ENCODE results near the gene SGMS1.

SGMS1 gene

DNA sequence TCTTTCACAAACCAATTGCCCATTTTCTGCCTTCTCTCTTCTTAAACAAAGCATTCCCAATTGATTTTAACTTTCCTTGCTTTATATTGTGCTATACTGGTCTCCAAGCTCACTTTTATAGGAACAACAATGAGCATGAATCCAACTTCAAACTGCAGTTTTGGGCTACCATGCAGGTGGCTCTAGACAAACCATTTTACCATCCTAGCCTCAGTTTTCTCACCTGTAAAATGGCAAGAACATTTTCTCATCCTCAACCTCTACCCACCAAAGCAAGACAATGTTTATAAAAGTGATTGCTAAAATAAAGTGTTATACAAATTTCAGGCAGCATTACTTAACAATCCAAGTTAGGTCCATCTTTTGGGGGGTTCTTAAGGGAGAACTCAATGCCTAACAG is 305.6 kb downstream of the SGMS1 start:
- DNase-seq, result no peak

DNA sequence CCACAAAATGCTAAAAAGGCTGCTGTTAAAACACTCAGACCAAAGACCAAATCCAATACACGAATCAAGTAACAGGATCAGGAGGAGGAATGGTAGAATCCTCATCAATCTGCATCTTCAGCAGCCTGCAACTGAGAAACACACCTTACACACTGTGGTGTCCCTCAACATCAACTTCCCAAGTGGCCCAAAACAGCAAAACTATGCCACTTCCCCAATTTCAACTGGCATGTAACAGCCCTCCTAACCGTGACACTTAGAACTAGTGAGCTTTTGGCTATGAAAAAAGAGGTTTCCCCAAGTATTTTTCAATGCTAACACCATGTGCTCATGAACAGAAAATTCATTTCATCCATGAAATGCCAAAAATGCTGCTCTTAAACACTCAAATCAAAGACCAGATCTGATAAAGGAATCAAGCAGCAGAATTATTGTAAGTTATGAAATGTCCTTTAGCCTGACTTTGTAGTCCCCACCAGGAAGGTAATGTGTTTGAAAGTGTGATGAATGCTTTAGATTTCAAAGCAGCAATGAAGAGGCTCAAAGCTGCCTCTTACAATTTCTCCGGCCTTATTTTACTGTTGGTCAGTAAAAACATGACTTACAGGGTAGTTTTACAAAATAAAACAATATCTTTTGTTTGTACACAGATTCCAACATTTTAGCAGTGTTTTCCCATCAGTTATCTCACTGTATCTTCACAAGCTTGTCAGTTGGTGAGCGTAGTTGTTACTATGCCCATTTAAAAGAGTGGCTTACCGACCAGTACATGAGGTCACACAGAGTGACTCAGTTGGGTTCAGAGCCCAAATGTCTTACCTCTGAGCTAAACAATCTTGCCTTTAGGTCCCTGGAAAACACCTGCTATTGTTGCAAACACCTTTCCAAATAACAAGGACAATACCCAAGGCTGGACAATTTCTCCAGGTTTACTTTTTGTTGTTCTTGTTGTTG is 306.8 kb downstream of the SGMS1 start:
- no peak for DNase-seq

DNA sequence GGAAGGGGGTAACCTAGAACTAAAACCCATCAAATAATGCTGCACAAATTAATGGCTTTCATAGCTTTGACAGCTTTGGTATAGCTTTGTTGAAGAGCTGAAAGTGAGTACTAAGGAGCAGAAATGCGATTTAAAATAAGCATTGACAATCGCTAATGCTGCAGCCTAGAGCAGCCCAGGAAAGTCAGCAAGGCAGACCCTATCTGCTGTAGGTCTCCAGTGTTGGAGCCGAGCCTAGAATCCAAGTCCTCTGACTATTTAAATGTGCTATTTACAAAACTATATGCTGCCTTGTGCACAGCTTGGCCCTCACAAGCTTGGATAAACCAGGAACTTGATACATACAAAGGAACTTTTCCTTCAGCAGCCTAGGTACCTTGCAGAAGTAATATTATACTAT is 307.6 kb downstream of the SGMS1 start:
- no peak for DNase-seq

DNA sequence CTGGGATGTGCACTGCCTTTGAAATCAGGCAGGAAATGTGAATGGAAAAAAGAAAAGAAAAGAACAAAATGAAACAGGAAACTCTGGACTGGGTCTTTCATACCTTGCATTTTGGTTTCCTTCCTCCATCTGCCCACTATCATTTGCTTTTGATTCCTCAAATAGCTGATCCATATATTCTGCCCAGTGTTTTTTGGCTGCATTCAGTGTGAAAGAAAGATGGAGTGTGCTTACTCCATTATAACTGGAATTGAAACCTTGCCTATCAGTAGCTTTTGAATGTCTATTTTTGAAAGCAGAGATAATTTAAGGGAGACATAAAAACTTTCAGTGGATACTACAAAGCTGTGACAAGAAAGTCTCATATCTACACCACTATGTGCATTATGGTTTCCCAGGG is 308.3 kb downstream of the SGMS1 start:
- DNase-seq, result no peak

DNA sequence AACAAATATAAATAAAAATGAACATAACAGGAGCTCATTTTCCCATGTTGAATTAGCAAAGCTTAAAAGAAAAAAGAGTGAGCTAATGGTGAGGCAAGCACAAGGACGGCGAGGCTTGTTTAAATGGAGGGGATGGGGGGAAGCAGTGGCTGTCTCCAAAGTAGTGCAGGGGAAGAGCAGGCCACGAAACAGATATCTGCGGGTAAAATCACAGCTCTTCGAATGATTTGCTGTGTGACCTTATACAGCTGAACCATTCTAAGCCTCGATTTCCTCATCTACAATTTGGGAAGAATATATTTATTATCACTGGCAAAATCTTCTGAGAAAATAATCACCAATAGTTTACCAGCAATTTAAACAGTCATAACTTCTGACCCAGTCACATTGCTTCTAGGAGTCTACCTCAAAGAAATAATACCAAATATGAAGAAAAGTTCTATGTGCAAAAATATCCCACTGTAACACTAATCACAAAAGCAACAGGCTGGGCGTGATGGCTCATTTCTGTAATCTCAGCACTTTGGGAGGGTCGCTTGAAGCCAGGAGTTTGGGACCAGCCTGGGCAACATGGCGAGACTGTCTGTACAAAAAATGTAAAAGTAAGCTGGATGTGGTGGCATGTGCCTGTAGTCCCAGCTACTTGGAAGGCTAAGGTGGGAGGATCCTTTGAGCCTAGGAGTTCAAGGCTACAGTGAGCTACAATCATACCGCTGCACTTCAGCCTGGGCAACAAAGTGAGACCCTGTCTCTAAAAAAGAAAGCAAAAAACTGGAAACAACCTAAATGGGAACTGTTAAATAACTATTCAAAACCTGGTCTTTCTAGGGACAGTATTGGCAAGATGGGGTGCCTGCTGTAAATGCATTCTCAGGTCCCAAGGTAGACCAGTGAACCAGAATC is 309.3 kb downstream of the SGMS1 start:
- no peak for DNase-seq

DNA sequence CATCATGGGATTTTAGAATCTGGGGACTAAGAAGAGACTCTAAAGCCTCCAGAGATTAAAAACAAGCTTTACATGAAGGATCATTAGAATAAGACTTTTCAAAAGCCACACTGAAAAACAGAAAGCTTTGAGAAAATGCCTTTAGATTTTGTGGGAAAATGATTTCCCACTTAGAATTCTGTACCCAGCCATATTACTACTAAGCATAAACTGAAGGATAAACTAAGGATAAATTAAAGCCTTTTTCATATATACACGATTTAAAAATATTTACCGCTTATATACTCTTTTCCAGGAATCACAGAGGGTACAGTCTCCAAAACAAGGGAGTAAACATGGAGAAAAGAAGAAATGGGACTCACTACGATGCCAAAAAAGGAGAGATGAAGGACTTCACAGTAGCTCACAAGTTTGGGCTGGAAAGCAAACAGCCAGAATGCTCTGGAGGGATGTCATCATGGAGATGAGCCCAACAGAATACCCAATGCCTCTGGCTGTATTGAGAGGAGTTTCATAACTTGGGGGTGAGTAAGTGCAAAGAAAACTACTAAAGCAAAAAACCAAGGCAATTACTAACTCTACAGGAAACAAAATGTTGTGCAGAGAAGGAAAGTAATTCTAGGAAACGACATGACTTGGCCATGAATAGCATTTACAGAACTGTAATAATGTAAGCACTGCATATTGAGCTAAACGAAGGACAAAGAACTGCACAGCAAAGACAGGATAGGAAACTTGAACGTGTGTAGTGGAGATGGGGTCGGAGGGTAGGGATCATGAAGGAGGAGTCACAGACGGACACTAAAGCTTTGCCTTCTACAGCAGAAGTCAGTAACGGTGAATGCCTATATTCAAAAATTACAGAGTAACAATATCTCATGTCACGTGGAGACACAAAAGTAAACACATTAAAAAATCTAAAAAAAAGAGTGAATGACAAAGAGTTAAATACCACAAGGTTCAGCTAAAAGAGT is 311.0 kb downstream of the SGMS1 start:
- no peak for DNase-seq

DNA sequence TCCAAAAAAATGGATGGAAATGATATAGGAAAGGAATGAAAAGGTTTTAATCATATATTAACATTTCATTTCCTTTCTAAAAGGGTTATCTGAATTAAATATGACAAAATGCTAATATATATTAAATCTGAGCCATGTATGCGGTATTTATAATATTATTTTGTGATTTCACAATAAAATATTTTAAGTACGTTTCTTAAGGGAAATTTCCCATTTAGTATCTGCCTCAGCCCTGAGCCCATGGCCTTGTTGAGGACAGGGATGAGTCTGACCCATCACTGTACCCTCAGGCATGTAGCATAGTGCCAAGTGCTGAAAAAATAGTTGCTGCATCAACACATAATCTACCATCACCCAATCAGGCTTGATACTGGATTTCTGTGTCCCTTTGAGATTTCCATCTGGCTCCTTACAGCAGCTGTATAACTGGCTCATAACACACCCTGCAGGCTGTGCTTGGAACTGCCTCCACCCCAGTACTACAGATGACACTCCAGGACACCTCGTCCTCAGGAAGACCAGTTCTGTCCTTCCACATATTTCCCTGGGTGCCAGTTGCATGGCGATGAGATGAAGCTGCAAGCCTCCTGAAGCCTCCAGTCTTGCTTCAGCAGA is 313.1 kb downstream of the SGMS1 start:
- no peak for DNase-seq

DNA sequence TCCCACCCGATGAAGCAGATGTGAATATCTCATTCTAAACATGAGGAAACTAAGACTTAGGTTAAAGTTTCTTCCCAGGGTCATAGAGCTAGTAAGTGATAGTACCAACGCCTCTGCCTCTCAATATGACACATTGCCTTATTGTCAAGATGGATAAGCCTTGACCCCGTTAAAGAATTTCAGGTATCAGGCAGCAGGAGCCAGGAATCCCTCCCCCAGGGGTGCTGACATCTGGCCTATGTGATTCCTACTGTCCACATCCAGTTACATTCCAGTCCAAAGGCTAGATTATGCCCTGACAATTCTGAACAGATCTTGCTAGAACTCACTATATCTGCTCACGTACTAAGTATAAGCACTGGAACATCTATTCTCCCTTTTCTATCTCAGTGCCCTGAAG is 314.4 kb downstream of the SGMS1 start:
- no peak for DNase-seq

DNA sequence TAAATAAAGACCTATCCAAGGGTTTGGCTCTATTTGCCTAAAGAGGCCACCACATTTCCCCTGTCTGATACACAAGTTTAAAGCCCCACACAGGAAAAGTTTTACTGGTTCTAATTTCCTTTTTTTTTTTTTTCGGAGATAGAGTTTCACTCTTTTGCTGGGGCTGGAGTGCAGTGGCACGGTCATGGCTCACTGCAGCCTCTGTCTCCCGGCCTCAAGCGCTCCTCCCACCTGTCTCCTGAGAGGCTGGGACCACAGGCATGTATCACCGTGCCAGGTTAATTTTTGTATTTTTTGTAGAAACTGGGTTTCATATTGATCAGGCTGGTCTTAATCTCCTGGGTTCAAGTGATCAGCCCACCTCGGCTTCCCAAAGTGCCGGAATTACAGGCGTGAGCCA is 319.1 kb downstream of the SGMS1 start:
- no peak for DNase-seq

DNA sequence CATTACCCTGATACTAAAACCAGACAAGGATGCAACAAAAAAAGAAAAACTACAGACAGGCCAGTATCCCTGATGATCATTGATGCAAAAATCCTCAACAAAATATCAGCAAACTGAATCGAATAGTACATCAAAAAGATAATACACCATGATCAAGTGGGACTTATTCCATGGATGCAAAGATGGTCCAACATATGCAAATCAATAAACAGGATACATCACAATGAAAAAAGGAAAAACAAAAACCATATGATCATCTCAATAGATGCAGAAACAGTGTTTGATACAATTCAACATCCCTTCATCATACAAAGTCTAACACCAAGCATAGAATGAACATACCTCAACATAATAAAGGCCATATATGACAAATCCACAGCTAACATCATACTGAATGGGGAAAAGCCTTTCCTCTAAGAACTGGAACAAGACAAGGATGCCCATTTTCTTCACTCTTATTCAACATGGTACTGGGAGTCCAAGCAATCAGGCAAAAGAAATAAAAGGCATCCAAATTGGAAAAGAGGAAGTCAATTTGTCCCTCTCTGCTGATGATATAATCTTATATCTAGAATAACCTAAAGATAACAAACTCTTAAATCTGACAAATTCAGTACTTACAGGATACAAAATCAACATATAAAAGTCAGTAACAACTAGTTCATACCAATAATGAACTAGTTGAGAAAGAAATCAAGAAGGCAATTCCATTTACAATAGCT is 323.6 kb downstream of the SGMS1 start:
- DNase-seq, result no peak

DNA sequence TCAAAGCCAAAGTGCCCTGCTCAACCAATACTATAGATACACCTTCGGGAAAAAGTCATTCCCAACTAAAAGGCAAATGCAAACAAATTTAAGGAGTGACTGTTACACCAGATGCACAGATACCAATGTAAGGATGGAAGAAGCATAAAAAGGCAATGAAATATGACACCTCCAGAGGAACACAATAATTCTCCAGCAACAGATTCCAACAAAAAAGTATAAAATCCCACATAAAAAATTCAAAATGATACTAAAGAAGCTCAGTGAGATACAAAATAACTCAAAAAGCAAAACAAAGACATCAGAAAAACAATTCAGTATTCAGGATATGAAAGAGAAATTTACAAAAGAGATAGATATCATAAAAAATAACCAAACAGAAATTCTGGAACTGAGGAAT is 328.4 kb downstream of the SGMS1 start:
- no peak for DNase-seq

DNA sequence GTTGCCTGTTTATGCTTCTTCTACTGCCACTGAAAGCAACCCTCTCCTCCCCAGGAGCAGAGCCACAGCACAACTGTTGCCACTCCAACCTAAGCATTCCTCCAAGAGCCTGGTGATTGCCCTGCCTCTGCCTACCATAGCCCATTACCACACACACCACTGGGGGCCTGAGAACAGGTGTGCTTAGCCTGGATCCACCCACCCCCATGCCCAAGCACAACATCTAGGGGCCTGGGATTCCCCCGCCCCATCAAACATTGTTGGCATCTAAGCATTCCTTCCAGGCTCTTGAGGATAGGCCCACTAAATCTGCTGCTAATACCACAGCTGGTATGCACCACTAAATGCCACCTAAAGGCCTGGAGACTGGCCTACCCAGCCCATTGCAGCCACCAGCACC is 329.2 kb downstream of the SGMS1 start:
- DNase-seq, result no peak

DNA sequence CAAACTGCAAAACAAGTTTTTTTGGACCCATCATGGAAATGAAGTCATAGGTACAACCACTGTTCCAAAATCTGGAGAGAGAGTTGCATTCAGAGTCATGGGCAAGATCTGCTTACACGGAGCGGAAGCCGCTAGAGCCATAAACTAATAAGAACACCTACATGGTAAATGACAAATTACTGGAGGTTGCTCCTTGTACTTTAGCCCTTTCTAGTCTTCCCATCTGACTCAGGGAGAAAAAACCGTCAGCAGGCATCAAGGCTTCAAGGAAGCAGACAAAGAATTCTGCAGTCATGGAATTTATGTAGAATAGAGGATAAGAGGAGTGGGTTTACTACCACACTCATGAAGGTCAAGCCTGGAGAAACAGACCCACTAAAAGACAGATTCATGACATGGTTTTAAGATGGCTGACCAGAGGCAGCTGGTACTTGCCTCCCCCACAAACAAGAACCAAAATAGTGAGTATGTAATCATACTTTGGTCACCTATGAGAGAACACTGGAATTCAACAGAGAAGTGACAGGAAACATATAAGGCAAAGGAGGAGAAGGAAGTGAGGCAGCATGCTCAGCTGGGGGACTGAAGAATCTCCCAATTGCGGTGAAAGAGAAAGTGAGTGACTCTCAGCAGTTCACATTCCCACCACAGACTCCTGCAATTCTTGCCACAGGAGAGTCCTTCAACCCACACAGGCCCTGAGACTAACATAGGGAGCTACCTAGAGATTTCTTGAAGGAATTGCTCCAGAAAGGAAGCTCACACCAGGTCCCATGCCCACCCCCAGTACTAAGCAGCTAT is 330.0 kb downstream of the SGMS1 start:
- DNase-seq, result no peak

DNA sequence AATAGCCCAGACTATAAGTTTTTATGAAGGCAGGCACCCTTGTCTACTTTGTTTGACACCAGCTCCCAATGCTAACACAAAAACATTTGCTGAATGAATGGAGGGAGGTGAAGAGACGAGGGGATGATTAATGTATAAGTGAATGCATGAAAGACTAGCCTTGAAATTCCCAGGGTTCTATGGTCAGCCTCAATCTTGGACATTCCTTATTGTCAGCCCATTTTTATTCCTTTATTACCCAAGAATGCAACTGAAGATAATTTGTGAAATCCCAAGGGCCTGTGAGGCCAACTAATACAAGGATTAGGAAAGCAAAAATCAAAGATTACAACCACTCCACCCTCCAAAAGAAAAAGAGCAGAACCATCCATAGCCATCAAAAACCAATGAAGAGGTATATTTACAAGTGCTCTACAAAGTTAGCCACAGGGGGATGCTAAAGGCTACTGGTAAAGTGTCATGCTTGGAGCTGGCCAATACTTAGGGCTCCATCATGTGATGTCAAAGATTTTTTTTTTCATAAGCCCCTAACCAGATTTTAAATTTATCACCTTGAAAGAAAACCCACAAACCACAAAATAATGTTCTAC is 332.4 kb downstream of the SGMS1 start:
- no peak for DNase-seq

DNA sequence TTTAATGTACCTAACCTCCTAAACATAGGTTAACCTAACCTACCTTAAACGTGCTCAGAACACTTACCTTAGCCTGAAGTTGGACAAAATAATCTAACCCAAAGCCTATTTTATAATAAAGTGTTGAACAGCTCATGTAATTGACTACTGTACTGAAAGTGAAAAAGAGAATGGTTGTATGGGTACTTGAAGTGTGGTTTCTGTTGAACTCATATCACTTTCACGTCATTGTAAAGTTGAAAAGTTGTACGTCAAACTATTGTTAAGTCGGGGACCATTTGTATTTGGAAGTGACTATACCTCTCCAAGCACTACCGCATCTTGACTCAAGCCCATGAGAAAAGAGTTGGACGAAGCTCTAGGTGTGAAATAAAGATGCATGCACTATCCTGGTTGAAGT is 334.6 kb downstream of the SGMS1 start:
- DNase-seq, result no peak

DNA sequence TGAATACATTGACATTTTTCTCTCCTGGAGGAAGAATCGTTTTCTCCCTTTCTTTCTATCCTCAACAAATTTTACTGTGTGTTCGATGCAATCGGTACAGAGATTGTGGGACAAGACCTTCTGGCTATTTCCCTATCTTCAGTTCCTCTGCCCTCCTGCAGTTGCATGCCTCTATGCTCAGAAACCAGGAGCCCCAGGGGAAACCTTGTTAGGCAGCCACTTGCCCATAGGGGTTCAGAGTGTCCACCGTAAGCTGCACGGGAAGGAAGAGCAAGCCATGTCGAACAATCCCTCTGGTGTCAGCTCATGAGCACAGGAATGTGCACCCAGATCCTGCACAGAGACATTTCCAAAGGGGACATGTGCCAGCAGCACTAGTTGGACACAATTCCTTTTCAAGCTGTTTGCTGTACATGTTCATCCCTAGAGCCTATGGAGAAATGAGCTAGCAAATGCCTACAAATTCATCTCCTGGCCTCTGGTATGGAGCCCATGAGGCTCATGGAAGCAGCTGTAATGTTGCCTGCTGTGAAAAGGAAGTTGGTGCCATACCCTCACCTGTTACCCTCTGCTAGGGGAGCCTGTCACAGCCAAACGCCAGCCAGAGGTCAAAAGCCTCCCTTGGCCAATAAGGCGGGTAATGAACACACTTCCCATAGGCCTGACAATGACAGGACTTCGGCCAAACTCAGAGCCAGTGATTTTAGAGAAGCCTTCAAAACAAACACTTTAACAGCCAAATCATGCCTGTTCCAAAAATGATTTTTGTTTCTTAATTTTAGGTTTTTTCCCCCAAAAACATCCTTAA is 336.6 kb downstream of the SGMS1 start:
- no peak for DNase-seq

DNA sequence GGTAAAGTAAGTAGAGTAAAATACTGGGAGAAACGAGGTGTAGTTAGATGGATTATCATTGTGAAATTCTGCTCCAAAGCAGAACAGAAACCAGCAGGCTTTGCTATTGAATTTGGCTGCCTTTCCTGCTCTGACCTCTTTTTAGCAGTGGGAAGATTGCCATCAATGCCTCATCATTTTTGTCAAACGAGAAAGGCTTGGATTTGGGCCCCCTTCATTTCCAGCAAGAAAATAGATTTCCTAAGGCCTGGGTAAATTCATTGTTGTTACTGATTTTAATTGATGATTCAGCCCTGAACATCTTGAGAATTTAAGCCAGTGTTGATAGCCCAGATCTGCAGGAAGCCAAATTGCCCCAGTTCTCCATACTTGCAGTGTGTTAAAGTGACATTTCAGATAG is 337.2 kb downstream of the SGMS1 start:
- DNase-seq, result no peak

DNA sequence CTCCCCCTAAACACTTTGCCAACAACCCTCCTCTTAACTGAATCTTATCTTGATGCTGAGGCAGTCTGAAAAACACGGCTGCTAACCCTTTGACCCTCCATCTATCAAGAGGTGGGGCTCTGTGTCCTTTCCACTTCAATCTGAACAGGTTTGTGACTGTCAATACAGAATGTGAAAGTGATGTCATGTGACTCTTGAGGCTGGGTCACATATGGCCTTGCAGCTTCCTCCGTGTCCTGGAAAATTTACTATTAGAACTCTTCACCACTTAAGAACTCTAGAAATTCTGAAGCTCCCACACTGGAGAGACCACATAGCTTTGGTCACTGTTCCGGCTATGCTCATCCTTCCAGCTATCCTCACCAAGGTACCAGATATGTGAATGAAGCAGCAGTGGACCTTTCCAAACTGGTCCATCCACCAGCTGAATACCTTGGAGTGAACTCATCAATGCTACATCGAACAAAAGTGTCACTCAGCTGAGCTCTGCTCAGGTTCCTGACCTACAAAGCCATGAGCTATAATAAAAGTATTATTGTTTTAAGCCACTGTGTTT is 341.7 kb downstream of the SGMS1 start:
- DNase-seq, result no peak

Measured in NCI-H1092 treated with DMSO at 0.1 percent for 48 hours (cell line).